Activated B cell treated with CpG ODN at 0.5 μM for 24 hours (primary cell): ENCODE measurements around the gene SEMA3A. TPM values are rescaled to one million over a fixed set of nuclear protein-coding genes. Genes with fewer than 3 reads are reported as not detected.

ENCODE experiments used
- ATAC-seq: fragments of 200-7000 bp; cut with Tn5 transposase; one replicate; pipeline ENCODE4 v1.10.0; 2021; ENCODE audit warnings: low read depth, mild to moderate bottlenecking, moderate library complexity
- CTCF ChIA-PET: fragments of 350-600 bp; sonication (Branson Sonifier 250); formaldehyde crosslinking; loops from one replicate; lab custom pipeline; 2021; ENCODE audit warnings: antibody characterized with exemption; lab: Charles Lee
- POLR2A ChIA-PET: fragments of 350-600 bp; sonication (Branson Sonifier 250); formaldehyde crosslinking; loops from one replicate; lab custom pipeline; 2021; ENCODE audit warnings: antibody characterized with exemption; lab: Charles Lee
- DNase-seq: peaks from one replicate; pipeline ENCODE4 v3.0.0; 2022
- H3K27ac Mint-ChIP-seq: one replicate; pipeline ENCODE4 v1.8.0; 2020; ENCODE audit warnings: mixed read lengths
- H3K27me3 Mint-ChIP-seq: one replicate; pipeline ENCODE4 v1.8.0; 2021; ENCODE audit warnings: mixed read lengths
- H3K36me3 Mint-ChIP-seq: one replicate; pipeline ENCODE4 v1.8.0; 2021; ENCODE audit warnings: low read depth, mixed read lengths
- H3K4me1 Mint-ChIP-seq: one replicate; pipeline ENCODE4 v1.8.0; 2021; ENCODE audit warnings: mixed read lengths
- H3K4me3 Mint-ChIP-seq: one replicate; pipeline ENCODE4 v1.8.0; 2020; ENCODE audit warnings: mild to moderate bottlenecking, mixed read lengths
- H3K9me3 Mint-ChIP-seq: one replicate; pipeline ENCODE4 v1.8.0; 2020; ENCODE audit warnings: mixed read lengths
- CTCF ChIP-seq: fragments of 200-600 bp; IDR thresholded peaks from one replicate; pipeline ENCODE4 v1.8.0; 2022; ENCODE audit warnings: antibody characterized with exemption, mild to moderate bottlenecking
- intact Hi-C: fragments of 100-400 bp; cut with micrococcal nuclease; formaldehyde crosslinking; loops from one replicate; pipeline ENCODE4 v1.15.1; 2024
- total RNA-seq: library from RNA; stranded (reverse); gene quantifications from 2 replicates; pipeline ENCODE4 v1.2.3, GENCODE V29; 2022

Gene SEMA3A
- total RNA-seq, 1 donor from 2014 or later: not detected

GRCh38 chr7:84009051-84009450 lies 185.5 kb downstream of the SEMA3A start:
- Mint-ChIP-seq H3K27me3 (no peaks in the 10 kb centered on the region), H3K9me3 (no peaks in the 10 kb centered on the region), H3K36me3 (no peaks in the 10 kb centered on the region), H3K4me1 (no peaks in the 10 kb centered on the region), H3K27ac (no peak overlapping the region), H3K4me3 (no peak overlapping the region)
- ATAC-seq: no peak
- no peak for TF ChIP-seq CTCF
- ChIA-PET POLR2A (no interaction called here), CTCF (no interaction called here)
- DNase-seq: no peak
- intact Hi-C loops: no loop called here

DNA sequence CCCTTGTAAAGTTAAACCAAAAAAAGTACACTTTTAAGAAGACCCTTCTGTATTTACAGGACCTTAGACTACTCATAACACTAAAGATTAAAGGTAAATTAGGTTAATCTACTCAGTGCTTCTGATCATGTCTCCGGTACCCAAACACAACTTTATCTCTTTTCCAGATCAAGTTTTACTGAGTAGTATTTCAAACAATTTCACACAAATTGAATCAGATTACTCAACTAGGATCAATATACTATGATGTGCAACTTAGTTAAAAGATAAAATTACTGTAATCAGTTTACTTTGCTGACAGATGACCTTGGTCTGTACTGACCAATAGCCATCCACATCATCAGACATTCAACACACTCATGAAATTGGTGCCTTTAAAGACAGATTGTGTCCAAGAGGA lies 191.4 kb downstream of the SEMA3A start:
- CTCF ChIA-PET: no interaction called here
- Mint-ChIP-seq H3K4me1 (no peaks in the 10 kb centered on the region), H3K4me3 (no peak overlapping the region), H3K27me3 (no peaks in the 10 kb centered on the region), H3K27ac (no peak overlapping the region), H3K9me3 (no peaks in the 10 kb centered on the region), H3K36me3 (no peaks in the 10 kb centered on the region)
- intact Hi-C loops: no loop called here
- no peak for TF ChIP-seq CTCF
- DNase-seq (no peak), ATAC-seq (no peak)
- POLR2A ChIA-PET: no interaction called here

GRCh38 chr7:84002348-84002747 lies 192.2 kb downstream of the SEMA3A start:
- no peak for TF ChIP-seq CTCF
- Mint-ChIP-seq H3K4me3 (no peak overlapping the region), H3K4me1 (no peaks in the 10 kb centered on the region), H3K27ac (no peak overlapping the region), H3K27me3 (no peaks in the 10 kb centered on the region), H3K9me3 (no peaks in the 10 kb centered on the region), H3K36me3 (no peaks in the 10 kb centered on the region)
- intact Hi-C loops: no loop called here
- ChIA-PET POLR2A (no interaction called here), CTCF (no interaction called here)
- no peak for DNase-seq
- no peak for ATAC-seq

- no peaks in the 10 kb centered on the region for H3K36me3 Mint-ChIP-seq
- H3K4me1 Mint-ChIP-seq: no peaks in the 10 kb centered on the region
- no peaks in the 10 kb centered on the region for H3K9me3 Mint-ChIP-seq
- CTCF ChIA-PET: no interaction called here
- H3K27ac Mint-ChIP-seq: no peak overlapping the region
- POLR2A ChIA-PET: no interaction called here
- intact Hi-C loops: no loop called here
- no peaks in the 10 kb centered on the region for H3K27me3 Mint-ChIP-seq
- ATAC-seq (no peak), DNase-seq (no peak)
- TF ChIP-seq CTCF: no peak
- H3K4me3 Mint-ChIP-seq: no peak overlapping the region
Observed at GRCh38 chr7:83996879-83997278, 197.7 kb downstream of the SEMA3A start.

- H3K27ac Mint-ChIP-seq: no peak overlapping the region
- no peak for ATAC-seq
- H3K4me1 Mint-ChIP-seq: no peaks in the 10 kb centered on the region
- intact Hi-C loops: no loop called here
- H3K36me3 Mint-ChIP-seq: no peaks in the 10 kb centered on the region
- POLR2A ChIA-PET: no interaction called here
- TF ChIP-seq CTCF: no peak
- no peak for DNase-seq
- H3K27me3 Mint-ChIP-seq: no peaks in the 10 kb centered on the region
- no peaks in the 10 kb centered on the region for H3K9me3 Mint-ChIP-seq
- CTCF ChIA-PET: no interaction called here
- H3K4me3 Mint-ChIP-seq: no peak overlapping the region
Observed at GRCh38 chr7:83987764-83988163, 206.8 kb downstream of the SEMA3A start.
